ENCODE measurements around the gene SRSF1.

The SRSF1 gene

GRCh38 chr17:58028578-58028977 is 21.5 kb upstream of the SRSF1 start:
- H3K4me1 Mint-ChIP-seq, result no peaks in the 10 kb centered on the region
- DNase-seq, result no peak

GRCh38 chr17:58020401-58020800 is 13.4 kb upstream of the SRSF1 start:
- H3K27ac Mint-ChIP-seq, result no peak overlapping the region
- TF ChIP-seq CTCF (IDR thresholded peaks at IDR 0.05), result no peak
- H3K36me3 Mint-ChIP-seq (ENCODE audit: low read depth), result no peaks in the 10 kb centered on the region
- no peak for DNase-seq
- peaks cover 3% of the 10 kb centered on the region for H3K27me3 Mint-ChIP-seq (ENCODE audit: low read depth, poor library complexity)
- H3K4me1 Mint-ChIP-seq, result no peaks in the 10 kb centered on the region
- H3K9me3 Mint-ChIP-seq, result no peaks in the 10 kb centered on the region
- no peak overlapping the region for H3K4me3 Mint-ChIP-seq

More at GRCh38 chr17:58028578-58028977, 21.5 kb upstream of the SRSF1 start:
- Mint-ChIP-seq H3K4me3 (no peak overlapping the region), H3K27me3 (ENCODE audit: low read depth, poor library complexity) (peaks cover 6% of the 10 kb centered on the region), H3K27ac (no peak overlapping the region), H3K36me3 (ENCODE audit: low read depth) (peaks cover 17% of the 10 kb centered on the region), H3K9me3 (peaks cover 26% of the 10 kb centered on the region)
- TF ChIP-seq CTCF (IDR thresholded peaks at IDR 0.05), result no peak

GRCh38 chr17:58019521-58019920 is 12.5 kb upstream of the SRSF1 start:
- Mint-ChIP-seq H3K4me3 (no peak overlapping the region), H3K27ac (no peak overlapping the region), H3K4me1 (no peaks in the 10 kb centered on the region), H3K27me3 (ENCODE audit: low read depth, poor library complexity) (peaks cover 3% of the 10 kb centered on the region), H3K36me3 (ENCODE audit: low read depth) (no peaks in the 10 kb centered on the region), H3K9me3 (no peaks in the 10 kb centered on the region)
- DNase-seq, result no peak
- no peak for TF ChIP-seq CTCF (IDR thresholded peaks at IDR 0.05)

- Mint-ChIP-seq H3K27ac (no peak overlapping the region), H3K9me3 (no peaks in the 10 kb centered on the region), H3K36me3 (ENCODE audit: low read depth) (no peaks in the 10 kb centered on the region), H3K4me1 (no peaks in the 10 kb centered on the region), H3K4me3 (no peak overlapping the region), H3K27me3 (ENCODE audit: low read depth, poor library complexity) (no peaks in the 10 kb centered on the region)
- no peak for TF ChIP-seq CTCF (IDR thresholded peaks at IDR 0.05)
- no peak for DNase-seq
These were observed 12.0 kb upstream of the SRSF1 start for GRCh38 chr17:58019039-58019438.

- peaks cover 19% of the 10 kb centered on the region for H3K9me3 Mint-ChIP-seq
- peaks cover 23% of the 10 kb centered on the region for H3K4me1 Mint-ChIP-seq
- no peak for DNase-seq
- no peak for TF ChIP-seq CTCF (IDR thresholded peaks at IDR 0.05)
- peaks cover 3% of the 10 kb centered on the region for H3K27me3 Mint-ChIP-seq (ENCODE audit: low read depth, poor library complexity)
- no peak overlapping the region for H3K4me3 Mint-ChIP-seq
- peaks cover 42% of the 10 kb centered on the region for H3K36me3 Mint-ChIP-seq (ENCODE audit: low read depth)
- H3K27ac Mint-ChIP-seq, result no peak overlapping the region
These were observed 3.2 kb upstream of the SRSF1 start for GRCh38 chr17:58010067-58010799.
